GM19397 (cell line): ENCODE results near the gene NXN.
A peak's percentile ranks its signal among the peaks of the same experiment; 100 is the strongest.
"Not testable (repeated sequence)": the region's sequence is repeated elsewhere in the genome, so short reads cannot be mapped to it uniquely, and the experiment has no call there.

Experiments
- ATAC-seq: cut with Tn5 transposase; IDR thresholded peaks from one replicate; pipeline ENCODE4 v1.9.1; 2021; ENCODE audit warnings: mild to moderate bottlenecking, moderate library complexity; ENCODE audit not compliant: unreplicated experiment

Gene NXN

DNA sequence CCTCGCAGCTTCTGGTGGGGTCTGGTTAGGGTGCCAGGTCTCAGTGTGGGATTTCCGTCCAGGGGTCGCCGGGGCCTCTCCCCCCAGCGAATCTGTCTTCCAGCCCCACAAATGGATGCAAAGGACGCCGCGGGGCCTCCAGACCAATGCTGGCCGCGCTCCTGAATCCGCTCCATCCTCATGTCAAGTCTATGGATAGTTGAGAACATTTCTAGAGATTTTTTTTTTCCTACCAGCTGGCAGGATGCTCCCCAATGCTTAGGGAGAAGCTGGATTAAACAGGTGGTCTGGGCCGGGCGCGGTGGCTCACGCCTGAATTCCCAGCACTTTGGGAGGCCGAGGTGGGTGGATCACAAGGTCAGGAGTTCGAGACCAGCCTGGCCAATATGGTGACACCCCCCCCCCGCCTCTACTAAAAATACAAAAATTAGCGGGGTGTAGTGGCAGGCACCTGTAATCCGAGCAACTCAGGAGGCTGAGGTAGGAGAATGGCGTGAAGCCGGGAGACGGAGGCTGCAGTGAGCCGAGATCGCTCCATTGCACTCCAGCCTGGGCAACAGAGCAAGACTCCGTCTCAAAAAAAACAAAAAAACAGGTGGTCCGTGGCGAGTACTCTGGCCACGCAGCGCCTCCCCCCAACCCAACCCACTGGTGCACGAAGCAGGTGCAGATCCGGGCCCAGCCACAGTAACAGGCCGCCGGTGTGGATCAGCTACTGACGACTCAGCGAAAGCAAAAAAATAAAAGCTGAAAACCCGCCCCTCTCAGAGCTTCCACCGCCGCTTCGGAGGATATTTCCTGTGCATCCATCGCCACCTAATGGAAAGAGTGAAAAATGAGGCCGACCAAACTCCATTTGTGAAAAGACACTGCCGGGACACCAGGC is 1.1 kb upstream of the NXN start:
- ATAC-seq, result peak; percentile 38

DNA sequence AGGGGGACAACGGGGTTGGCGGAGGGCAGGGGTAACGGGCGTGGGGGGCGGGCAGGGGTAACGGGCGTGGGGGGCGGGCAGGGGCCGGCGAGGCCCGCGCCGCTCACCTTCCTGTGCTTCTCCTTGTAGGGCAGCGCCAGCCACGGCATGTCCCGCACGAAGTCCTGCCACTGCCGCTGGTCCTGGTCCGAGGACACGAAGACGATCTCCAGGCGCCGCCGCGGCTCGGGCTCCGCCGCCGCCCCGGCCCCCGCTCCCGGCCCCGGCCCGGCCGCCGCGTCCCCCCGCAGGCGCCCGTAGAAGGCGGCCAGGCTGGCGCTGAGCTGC is 401 bp downstream of the NXN start:
- ATAC-seq, result no peak

DNA sequence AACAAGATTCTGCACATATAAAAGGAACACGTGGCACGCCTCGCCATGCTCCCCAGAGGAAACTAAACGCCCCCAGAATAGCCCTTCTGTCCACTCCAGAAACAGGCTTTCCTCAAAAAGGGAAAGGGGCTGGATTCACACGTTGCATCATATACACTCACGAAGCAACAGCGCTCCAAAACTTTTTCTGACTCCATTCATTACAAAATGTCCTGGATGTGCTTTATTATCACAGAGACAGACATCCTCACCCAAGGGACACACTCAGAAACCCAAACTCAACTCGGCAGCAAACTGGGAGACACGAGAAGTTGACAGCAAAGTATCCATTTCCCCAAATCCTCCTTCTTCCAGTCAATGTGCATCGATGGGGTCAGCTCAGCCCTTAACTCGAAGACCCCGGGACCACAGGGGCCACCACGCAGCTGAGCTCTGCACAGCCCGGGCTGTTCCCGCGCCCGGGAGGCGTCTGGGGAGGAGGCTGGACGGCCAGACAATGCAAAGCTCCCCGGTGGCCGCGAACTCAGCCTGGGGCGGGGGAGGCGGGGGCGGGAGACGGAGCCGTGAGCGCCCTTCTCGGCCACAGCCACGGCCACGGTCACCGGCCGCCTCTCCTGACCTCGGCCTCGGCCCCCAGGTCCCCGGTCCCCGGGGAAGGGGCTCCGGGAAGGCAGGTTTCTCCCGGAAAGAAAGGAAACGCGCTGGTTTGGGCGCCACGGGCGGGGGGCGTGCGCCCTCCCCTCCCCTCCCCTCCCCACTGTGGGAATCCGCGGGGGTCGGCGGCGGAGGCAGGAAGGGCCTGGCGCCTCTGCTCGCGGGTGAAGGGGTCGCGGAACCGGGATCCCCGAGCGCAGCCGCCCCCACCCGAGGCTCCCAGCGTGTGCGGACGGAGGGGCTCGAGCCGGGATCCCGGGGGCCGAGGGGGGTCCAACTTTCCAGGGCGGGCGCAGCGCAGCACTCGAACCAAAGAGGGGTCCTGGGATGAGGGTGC is 1.2 kb downstream of the NXN start:
- no peak for ATAC-seq

DNA sequence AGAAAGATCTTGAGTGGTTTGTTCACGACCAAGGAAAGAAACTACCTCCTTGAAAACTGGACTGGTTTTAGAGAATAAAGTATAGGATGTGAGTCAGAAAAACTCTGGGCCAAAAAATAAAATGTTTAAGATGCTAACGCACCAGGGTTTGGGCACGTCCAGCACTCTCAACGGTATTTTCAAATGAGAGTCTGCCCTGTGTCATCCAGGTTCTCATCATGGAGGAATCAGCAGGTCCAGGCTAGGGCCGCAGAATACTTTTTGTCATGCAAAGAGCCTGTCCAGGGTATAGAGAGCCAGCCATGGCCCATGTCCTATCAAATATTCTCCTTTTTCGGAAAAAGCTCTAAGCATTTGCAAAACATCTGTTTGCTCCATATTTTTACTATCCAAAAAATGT is 2.4 kb downstream of the NXN start:
- no peak for ATAC-seq

DNA sequence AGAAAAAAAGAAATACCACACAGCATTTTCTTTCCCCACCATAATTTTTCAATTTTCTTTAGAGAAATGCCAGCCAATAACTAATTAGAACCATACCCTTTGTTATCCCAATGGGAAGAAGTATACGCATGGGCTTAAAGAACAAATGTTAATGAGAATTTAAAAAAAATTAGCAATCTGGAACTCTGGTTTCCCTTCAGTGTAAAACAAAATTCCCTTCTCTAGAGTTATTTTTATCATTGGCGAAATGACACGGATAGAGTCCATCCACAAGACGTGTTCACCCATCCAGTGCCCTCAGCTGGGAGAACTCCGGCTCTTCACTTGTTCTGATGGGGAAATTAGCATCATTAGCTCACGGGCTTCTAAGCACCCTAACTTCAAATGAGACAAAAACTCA is 3.3 kb downstream of the NXN start:
- no peak for ATAC-seq

DNA sequence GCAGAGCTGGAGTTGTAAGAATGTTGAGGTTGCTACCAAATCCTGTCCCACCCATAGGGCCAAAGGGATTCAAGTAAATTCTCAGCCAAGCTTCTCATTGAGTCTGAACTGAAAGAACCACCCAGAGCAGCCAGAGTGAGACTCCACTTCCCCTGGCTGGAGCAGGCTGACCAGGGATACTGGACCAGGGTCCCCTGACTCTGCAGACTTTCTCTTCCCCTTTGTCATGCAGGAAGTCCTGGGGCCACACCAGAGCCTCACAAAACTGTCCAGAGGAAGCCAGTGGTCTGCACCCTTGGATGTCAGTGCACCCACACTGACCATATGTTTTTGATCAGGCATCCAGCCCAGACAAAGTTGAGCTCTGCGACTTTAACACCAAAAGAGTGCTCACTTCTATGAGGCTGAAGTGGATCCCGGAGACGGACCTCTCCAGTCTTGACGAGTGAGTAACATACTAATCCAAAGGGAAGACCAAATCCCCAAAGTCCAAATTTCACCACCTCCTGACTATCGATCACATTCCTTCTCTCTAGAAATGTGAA is 4.1 kb downstream of the NXN start:
- ATAC-seq, result no peak

DNA sequence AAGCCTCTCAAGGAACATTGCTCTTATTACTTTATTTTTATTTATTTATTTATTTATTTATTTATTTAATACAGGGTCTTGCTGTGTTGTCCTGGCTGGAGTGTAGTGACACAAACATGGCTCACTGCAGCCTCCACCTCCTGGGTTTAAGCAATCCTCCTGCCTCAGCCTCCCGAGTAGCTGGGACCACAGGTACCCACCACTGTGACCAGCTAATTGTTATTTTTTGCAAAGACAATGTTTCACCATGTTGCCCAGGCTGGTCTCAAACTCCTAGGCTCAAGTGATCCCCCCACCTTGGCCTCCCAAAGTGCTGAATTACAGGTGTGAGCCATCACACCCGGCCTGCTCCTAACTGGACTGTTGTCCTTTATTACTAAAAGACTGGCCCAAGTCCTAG is 4.8 kb downstream of the NXN start:
- ATAC-seq, result not testable (repeated sequence)

DNA sequence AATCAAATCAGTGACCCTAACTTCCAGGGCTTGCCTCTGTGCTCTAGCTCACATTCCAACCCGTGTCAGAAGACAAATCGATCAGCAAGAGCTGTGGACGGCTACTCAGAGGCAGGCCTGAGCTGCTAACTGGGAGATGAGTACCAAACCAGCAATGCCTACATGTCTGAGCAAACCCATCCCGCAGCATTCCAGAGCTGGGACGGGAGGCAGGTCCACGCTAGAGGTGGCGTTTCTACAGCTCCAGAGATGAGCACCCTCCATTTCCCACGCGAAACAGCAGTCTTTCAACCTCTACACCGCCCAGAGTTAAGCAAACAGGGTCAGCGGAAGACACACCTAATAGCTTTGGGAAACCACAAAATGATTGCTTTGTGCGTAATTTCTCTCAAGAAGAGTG is 6.5 kb downstream of the NXN start:
- ATAC-seq, result no peak

DNA sequence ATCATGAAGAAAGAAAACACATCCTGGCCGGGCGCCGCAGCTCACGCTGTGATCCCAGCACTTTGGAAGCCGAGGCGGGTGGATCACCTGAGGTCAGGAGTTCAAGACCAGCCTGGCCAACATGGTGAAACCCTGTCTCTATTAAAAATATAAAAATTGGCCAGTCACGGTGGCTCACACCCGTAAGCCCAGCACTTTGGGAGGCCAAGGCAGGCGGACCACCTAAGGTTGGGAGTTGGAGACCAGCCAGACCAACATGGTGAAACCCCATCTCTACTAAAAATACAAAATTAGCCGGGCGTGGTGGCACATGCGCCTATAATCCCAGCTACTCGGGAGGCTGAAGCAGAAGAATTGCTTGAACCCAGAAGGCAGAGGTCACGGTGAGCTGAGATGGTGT is 7.7 kb downstream of the NXN start:
- ATAC-seq, result not testable (repeated sequence)

DNA sequence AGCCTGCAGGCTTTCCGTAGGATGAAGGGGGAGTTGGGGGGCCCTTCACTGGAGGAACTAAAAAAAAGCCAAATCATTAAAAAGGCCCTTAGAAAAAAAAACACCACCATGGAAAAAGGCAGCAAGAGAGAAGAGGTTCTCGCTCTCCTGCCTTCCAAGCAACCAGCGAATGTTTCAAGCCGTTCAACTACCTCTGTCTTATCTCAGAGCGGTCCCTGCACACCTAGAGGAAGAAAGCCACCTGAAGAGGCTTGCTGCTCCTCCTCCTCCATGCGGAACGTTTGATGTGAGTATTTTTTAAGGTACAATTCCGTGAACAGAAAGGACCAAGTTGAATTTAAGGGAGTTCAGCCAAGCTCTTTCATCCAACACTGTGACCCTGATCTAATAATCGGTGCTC is 9.2 kb downstream of the NXN start:
- no peak for ATAC-seq

DNA sequence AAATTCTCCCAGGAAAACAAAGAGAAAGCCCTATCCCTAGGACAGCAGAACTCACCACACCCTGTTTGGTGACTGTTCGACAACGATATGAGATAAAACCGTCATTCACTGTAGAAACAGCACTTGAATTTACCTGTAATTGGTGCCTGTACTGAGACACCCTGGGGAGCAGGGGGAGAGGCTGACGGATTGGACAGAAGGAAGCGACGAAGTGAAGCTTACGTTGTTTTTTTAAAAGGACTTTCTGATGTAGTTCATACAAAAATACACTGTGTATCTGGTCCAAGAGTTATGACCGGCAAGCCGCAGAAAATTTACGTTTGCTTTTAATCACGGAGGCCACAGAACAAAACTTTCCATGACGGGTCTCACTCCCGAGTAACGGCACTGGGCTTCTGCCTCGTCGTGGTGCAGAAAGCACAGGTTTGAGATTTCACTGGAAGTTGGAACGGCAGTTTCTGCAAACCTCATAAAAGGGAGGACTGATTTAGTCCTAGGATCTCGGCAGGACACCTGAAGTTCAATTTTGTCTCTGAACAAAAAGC is 9.7 kb downstream of the NXN start:
- ATAC-seq, result no peak

DNA sequence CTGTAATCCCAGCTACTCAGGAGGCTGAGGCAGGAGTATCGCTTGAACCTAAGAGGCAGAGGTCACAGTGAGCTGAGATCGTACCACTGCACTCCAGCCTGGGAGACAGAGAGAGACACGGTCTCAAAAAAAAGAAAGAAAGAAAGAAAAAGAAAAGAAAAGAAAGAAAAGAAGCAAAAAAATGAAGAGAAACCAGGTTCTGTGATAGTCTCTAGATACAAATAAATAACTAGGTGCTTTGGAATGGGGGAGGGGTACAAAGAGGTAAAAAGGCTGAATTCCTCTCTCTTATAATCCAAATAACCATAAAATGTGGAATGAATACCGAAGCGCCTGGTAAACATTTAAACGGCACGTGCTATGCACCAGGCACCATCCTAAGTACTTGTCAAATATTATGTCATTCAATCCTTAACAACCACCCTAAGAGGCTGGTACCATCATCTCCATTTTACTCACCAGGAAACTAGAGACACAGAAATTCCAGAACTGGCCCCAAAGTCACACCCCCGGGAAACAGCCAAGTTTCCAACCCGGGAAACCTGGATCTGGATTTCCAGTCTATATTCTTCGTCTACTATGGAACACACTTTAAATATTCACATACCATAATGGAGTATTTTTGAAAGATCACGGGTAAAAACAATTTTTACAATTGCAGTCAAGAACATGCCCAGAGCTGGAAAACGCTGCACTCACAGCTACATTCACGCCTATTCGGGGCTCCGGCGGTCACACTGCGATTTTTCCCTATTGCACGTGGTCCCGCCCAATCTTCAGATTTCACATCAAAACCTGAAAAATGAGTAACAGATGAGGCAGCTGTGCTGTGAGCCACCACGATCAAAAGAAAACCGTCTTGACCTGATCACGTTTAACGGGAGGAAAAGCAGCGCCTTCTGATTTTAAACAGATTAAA is 10.5 kb downstream of the NXN start:
- no peak for ATAC-seq

DNA sequence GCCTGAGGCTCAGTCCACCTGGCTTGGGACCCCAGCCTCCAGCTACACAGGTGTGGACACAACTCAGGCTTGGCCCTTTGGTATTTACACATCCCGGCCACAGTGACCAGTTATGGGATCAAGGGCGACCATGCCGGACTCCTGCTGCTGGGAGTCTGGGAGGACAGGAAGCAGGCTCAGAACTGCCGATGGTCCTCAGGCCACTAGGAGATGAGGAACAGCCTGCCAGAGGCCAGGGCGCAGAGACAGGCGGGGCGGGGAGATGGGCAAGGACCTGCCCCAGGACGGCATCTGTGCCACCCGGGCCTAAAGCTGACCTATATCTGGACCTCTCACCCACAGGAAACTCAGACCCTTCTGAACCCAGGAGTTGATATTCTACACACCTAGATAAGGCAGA is 12.5 kb downstream of the NXN start:
- no peak for ATAC-seq

DNA sequence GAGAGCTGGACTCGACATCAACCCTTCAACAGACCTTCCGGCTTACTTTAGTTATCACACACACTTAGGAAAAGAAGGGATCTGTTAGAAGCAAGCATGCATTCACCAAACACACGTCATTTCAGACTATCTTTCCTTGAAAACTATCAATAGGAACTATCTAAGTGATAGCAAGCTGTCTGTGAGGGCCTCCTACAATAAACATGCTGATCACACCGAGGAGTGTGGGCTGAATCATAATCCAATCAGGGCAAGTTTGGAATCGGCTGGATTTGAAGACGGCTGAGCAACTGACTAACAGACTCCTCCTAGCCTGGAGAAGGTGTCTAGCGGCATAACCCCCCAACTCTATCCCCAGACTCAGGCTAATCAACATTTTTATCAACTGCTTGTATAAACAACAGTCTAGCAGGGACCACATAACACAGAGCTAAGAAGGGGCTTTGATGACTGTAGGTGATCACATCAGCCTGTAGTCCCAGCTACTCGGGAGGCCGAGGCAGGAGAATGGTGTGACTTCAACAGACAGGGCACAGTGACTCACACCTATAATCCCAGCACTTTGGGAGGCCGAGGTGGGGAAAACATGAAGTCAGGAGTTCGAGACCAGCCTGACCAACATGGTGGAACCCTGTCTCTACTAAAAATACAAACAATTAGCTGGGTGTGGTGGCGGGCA is 14.1 kb downstream of the NXN start:
- ATAC-seq, result no peak

DNA sequence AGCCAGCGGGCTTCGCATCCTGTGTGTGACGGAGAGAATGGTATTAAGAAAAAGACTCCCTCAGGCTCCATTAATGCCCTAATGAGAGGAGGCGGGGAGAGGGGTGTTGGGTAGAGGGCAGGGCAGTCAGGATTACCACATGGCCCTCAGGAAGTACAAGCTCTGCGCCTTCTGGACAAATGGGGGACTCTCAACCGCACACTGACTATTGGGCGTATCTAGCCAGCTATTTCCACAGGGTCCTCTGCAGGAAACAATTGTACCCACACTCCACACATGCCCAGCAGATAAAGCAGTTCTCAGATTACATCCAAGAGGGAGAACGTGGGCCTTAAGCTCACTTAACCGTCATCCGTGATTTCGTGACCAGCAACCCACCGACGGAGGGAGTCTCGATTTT is 14.7 kb downstream of the NXN start:
- ATAC-seq, result no peak

DNA sequence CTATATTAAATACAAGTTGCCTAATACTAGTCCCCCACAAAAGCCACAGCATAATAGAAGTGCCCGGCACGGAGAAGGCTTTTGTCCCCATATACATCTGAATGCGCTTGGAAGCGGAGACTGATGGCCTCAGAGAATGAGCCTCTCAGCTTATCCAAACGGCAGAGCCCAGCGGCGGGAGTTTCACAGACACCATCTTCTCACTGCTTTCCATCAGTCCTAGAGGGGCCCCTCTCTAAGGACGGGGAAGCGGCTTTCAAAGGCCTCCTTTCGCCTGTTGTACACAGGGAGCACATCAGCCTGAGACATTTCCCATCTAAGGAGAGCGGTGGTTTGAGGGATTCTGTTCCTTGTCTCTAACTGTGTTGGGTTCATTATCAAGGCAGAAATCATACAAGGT is 16.9 kb downstream of the NXN start:
- ATAC-seq, result no peak

DNA sequence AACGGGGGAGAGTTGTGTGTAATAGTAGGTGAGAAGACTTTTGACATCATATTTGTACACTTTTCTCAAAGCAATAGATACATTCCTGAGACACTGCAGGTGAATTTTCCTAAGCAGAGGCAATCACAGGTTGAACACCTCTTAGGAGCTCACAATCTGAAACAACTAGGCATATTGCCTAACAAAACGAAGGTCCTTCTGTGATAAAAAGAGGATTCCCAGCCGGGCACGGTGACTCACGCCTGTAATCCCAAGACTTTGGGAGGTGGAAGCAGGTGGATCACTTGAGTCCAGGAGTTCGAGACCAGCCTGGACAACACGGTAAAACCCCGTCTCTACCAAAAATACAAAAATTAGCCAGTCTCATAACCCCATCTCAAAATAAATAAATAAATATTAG is 17.4 kb downstream of the NXN start:
- ATAC-seq, result no peak

DNA sequence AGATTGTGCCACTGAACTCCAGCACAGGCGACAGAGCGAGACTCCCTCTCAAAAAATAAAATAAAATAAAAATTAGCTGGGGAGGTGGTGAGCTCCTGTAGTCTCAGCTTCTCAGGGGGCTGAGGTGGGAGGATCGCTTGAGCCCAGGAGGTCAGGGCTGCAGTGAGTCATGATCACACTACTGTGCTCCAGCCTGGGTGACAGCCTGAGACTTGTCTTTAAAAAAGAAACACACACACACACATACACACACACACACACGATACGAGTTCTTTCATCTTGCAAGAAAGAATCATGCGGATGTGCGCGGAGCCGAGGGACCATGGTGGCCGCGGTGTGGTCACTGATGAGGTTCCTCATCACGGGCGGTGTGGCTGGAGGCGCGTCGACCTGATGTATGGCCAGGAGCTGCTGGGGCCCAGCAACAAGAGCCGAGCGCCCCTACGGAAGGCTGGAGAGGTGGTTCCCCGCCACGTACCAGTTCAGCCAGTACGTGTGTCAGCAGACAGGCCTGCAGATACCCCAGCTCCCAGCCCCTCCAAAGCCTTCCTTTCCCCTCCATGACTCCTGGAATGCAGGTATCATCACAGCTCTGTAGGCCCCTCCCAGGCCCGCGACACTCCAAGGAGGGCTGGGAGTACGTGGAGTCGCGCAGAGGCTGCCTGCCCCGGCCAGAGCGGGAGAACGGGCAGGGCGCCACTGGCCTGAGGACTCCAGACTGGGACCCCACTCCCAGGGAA is 20.7 kb downstream of the NXN start:
- ATAC-seq, result no peak

DNA sequence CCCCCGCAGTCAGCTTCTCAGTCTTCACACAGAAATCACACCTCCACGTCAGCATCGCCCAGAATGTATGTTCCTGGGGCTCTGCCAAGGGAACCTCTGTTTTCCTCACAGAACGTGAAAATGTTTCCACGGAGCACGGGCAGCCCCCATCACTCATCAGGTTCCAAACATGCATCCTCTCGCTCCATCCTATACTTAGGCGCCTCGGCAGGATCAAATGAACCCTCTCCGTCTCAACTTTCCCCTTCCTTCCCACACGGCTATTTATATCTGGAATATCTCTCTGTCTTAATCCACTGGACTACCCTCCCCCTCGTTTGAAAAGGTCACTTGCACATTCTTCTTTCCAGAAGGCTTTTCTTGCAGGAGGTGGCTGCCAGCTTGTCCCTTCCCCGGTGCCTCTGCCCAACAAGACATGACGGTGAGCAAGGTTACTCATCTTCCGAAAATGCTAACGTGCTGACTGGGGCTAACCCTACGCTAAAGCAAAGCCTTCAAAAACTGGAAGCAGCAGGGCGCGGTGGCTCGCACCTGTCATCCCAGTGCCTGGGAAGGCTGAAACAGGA is 21.6 kb downstream of the NXN start:
- ATAC-seq, result no peak
